ENCODE data around the gene KIF6. TPM values are rescaled to one million over a fixed set of nuclear protein-coding genes. Genes with fewer than 3 reads are reported as not detected.

KIF6 gene
- polyA plus RNA-seq, 5 donors, result 2.4 to 3.9 (median 2.6) TPM

- no peak for DNase-seq
Observed at GRCh38 chr6:39386487-39386886, 338.7 kb downstream of the KIF6 start.

- no peak for DNase-seq
Observed at GRCh38 chr6:39381550-39382140, 343.6 kb downstream of the KIF6 start.

- DNase-seq, result no peak
Observed at GRCh38 chr6:39380837-39381549, 344.2 kb downstream of the KIF6 start.

GRCh38 chr6:39378960-39379425, 346.2 kb downstream of the KIF6 start:
- DNase-seq, result no peak

- DNase-seq, result no peak
Observed at GRCh38 chr6:39378175-39378959, 346.8 kb downstream of the KIF6 start.

- peak; percentile 71 to 77 for DNase-seq
Observed at GRCh38 chr6:39377539-39377950, 347.7 kb downstream of the KIF6 start.

GRCh38 chr6:39375405-39375804, 349.8 kb downstream of the KIF6 start:
- no peak for DNase-seq

GRCh38 chr6:39370390-39370789, 354.8 kb downstream of the KIF6 start:
- DNase-seq, result no peak

GRCh38 chr6:39369987-39370386, 355.2 kb downstream of the KIF6 start:
- DNase-seq, result no peak

GRCh38 chr6:39367700-39368099, 357.5 kb downstream of the KIF6 start:
- no peak for DNase-seq

- no peak for DNase-seq
Observed at GRCh38 chr6:39366931-39367618, 358.1 kb downstream of the KIF6 start.

- DNase-seq, result no peak
Observed at GRCh38 chr6:39365281-39366074, 359.7 kb downstream of the KIF6 start.

GRCh38 chr6:39363280-39363679, 361.9 kb downstream of the KIF6 start:
- no peak for DNase-seq

GRCh38 chr6:39362487-39362865, 362.7 kb downstream of the KIF6 start:
- no peak for DNase-seq

GRCh38 chr6:39361657-39362486, 363.3 kb downstream of the KIF6 start:
- peak in 1 of 2 donors; percentile 67 for DNase-seq

- no peak for DNase-seq
Observed at GRCh38 chr6:39360378-39360777, 364.8 kb downstream of the KIF6 start.

GRCh38 chr6:39357998-39358686, 367.1 kb downstream of the KIF6 start:
- peak; percentile 76 to 79 for DNase-seq

GRCh38 chr6:39353698-39354315, 371.4 kb downstream of the KIF6 start:
- DNase-seq, result no peak

Measured in right lung (tissue), 5 donors.